Epithelial cell of esophagus (primary cell): Measurements from ENCODE around the gene ITPR1.

ENCODE experiments used
- DNase-seq: peaks from one replicate; pipeline ENCODE4 v3.0.0; 2010; ENCODE audit warnings: low read depth
- H3K4me3 ChIP-seq: 2 replicates; pipeline ENCODE4 v1.5.1; 2011; ENCODE audit warnings: mild to moderate bottlenecking, low read length, control low read depth
- CTCF ChIP-seq: IDR thresholded peaks from 2 replicates; pipeline ENCODE4 v1.5.1; 2011; ENCODE audit warnings: low read depth, mild to moderate bottlenecking, low read length, control low read depth, inconsistent platforms; ENCODE audit not compliant: insufficient read depth; ENCODE audit errors: missing control alignments

The ITPR1 gene

GRCh38 chr3:4460334-4460733 is 32.8 kb upstream of the ITPR1 start:
- TF ChIP-seq CTCF, result no peak
- DNase-seq, result no peak
- no peak overlapping the region for H3K4me3 ChIP-seq

- H3K4me3 ChIP-seq, result no peak overlapping the region
- TF ChIP-seq CTCF, result no peak
- no peak for DNase-seq
Observed at GRCh38 chr3:4461468-4462090, 31.6 kb upstream of the ITPR1 start.

GRCh38 chr3:4462369-4463040 is 30.6 kb upstream of the ITPR1 start:
- DNase-seq, result no peak
- TF ChIP-seq CTCF, result no peak
- H3K4me3 ChIP-seq, result no peak overlapping the region

- H3K4me3 ChIP-seq, result no peak overlapping the region
- no peak for DNase-seq
- no peak for TF ChIP-seq CTCF
Observed at GRCh38 chr3:4464576-4464975, 28.6 kb upstream of the ITPR1 start.

GRCh38 chr3:4466741-4467521 is 26.2 kb upstream of the ITPR1 start, which contains the start of gene SUMF1:
SUMF1 (minus strand) TSS chr3:4467269; CDS start chr3:4467245, 24 bp downstream.
- peak; percentile 75 for DNase-seq
- peak within 1 kb of the TSS; percentile 88 for H3K4me3 ChIP-seq
- TF ChIP-seq CTCF, result no peak

- DNase-seq, result no peak
- no peak for TF ChIP-seq CTCF
- peak overlapping the region; percentile 88 for H3K4me3 ChIP-seq
Observed at GRCh38 chr3:4467522-4467867, 25.7 kb upstream of the ITPR1 start.
